Right lobe of liver (tissue), 4 donors: ENCODE results near the gene TAGAP.

Experiments
- POLR2A ChIP-seq: fragments of 450-650 bp; IDR thresholded peaks from one replicate; pipeline ENCODE4 v1.6.1; 2017; ENCODE audit warnings: antibody characterized with exemption, mild to moderate bottlenecking
- TF ChIP-seq, protein P1 (sequence below), 4 donors: fragments of 200-600 bp in 3 of 4; fragments of 450-650 bp in 1 of 4; IDR thresholded peaks; one replicate each; pipeline versions ENCODE4 v1.5.1 to v1.8.0; 2016 to 2022; ENCODE audit warnings: antibody characterized with exemption in 4 of 4, mild to moderate bottlenecking in 2 of 4
- donor health status: DM: no; HTN: no; CAD: no.
- donor health status: DM: no; HTN: no; CAD: no.
- donor health status: DM: no; HTN: yes; CAD: no.

DNA sequence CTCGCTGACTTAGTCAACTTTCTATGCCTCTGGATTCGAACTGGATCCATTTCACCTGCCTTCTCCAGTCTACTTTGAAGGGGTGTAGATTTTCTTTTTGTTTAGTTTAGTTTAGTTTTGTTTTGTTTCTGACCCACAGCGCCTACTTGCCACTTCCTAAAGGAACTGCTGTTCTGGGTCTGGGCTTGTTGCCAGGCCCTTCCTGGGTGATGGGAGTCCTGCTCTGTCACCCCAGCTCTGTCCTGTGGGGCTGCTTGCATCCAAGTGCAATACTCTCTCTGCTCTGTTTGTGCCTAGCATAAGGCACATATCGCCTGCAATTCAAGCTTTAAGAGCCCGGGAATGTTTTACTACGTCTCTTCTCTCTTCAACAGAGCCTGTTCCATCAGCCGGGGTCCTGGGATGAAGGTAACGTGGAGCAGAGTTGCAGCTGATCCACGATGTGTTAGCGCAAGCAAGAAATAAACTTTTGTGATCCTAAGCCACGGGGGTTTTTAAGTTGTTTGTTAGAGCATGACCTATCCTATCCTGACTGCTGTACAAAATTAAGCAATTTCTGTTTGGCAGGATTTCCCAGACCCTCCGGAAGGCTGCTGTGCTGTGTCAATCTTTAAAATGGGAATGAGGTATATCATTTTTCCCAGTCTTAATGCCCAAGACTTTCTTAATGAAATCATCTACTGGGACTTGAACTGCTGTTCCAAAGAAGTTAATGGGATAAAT lies 30.9 kb upstream of the TAGAP start:
- TF ChIP-seq, protein P1, sequence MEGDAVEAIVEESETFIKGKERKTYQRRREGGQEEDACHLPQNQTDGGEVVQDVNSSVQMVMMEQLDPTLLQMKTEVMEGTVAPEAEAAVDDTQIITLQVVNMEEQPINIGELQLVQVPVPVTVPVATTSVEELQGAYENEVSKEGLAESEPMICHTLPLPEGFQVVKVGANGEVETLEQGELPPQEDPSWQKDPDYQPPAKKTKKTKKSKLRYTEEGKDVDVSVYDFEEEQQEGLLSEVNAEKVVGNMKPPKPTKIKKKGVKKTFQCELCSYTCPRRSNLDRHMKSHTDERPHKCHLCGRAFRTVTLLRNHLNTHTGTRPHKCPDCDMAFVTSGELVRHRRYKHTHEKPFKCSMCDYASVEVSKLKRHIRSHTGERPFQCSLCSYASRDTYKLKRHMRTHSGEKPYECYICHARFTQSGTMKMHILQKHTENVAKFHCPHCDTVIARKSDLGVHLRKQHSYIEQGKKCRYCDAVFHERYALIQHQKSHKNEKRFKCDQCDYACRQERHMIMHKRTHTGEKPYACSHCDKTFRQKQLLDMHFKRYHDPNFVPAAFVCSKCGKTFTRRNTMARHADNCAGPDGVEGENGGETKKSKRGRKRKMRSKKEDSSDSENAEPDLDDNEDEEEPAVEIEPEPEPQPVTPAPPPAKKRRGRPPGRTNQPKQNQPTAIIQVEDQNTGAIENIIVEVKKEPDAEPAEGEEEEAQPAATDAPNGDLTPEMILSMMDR (IDR thresholded peaks at IDR 0.05): no peak
- no peak for TF ChIP-seq POLR2A
